Measurements from ENCODE around the gene ABTB1. TPM values are rescaled to one million over a fixed set of nuclear protein-coding genes. Genes with fewer than 3 reads are reported as not detected.
A peak's percentile ranks its signal among the peaks of the same experiment; 100 is the strongest.

ABTB1 gene
- total RNA-seq, 1 donor from 2014 or later, result 20.7 TPM

DNA sequence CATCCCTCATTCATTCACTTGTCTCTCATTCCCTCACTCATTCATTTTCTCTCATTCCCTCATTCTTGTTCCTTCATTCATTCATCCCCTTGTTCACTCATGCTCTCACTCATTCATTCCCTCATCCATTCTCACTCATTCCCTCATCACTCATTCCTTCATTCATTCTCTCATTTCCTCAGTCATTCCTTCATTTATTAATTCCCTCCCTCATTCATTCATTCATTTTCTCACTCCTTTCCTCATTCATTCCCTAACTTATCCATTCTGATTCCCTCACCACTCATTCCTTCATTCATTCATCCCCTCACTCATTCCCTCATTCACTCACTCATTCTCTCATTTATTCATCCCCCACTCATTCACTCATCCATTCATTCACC lies 13.8 kb downstream of the ABTB1 start:
- no peak for DNase-seq (ENCODE audit: low spot score)

GRCh38 chr3:127687228-127687737 lies 14.5 kb downstream of the ABTB1 start:
- no peak for DNase-seq (ENCODE audit: low spot score)

- no peak for DNase-seq (ENCODE audit: low spot score)
These were observed 15.3 kb downstream of the ABTB1 start for GRCh38 chr3:127688022-127688415.

DNA sequence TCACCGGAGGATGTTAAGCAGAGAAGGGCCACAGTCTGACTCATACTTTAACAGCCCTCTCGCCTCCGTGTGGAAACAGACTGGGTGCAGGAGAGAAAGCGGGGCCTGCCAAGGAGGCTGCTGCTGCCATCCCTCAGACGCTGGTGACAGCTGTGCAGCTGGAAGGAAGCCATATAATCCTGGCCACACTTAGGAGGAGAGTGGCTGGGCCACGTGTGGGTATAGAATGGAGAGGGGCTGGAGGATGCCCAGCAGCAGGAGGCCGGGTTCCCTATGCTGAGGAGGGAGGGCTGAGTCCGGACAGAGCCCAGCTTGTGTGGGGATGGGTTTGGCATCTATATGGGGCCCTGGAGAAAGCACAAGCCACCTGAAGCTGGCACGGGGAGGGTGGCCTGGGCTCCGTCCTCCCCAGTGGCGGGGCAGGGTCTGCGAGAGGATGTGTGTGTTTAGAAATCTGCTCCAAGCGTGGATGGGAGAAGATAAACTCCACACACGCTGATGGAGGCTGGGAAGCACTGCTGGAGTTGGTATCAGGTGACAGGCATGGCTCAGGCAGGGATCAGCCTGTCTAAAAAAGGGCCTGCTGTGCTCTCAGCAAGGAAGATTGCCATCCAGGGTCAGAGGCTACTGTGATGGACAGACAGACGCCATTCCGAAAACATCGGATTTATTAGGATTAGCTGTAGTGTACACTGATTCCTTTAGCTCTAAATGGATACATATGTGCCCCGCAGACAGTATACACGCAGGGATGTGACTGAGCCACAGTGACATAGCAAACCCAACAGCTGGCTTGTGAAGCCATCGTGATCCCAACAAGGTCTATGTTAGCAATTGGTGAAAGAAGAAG lies 15.9 kb downstream of the ABTB1 start:
- DNase-seq (ENCODE audit: low spot score), result no peak

DNA sequence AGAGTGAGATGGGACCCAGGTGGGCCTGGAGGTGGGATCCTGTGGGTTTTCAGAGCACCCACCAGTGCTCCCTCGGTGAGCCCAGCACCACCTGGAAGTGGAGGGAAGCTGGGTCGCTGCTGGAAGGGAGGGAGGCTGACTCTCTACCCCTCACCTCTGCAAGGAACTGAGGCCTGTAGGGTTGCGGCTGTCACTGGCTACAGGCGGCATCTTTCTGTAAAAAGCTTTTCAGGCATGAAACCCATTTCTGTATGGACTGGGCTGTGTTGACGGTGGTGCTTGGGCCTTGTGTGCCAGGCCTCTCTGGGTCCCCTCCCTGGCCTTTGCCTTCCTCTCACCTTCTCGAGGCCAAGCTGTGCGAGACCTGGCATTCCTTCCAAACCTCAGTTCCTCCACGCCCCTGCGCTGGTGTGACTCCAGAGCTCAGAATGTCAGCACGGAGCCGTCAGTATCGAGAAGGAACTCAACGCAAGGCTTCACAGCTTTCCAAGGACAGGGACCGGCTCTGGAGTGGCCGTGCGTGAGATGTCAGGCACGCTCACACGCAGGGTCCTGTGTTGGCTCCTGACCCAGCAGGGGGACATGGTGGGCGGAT lies 16.6 kb downstream of the ABTB1 start:
- DNase-seq (ENCODE audit: low spot score), result no peak

GRCh38 chr3:127690106-127690505 lies 17.4 kb downstream of the ABTB1 start:
- no peak for DNase-seq (ENCODE audit: low spot score)

GRCh38 chr3:127690823-127691452 lies 18.2 kb downstream of the ABTB1 start:
- DNase-seq (ENCODE audit: low spot score), result no peak

- no peak for DNase-seq (ENCODE audit: low spot score)
These were observed 18.7 kb downstream of the ABTB1 start for GRCh38 chr3:127691489-127691888.

DNA sequence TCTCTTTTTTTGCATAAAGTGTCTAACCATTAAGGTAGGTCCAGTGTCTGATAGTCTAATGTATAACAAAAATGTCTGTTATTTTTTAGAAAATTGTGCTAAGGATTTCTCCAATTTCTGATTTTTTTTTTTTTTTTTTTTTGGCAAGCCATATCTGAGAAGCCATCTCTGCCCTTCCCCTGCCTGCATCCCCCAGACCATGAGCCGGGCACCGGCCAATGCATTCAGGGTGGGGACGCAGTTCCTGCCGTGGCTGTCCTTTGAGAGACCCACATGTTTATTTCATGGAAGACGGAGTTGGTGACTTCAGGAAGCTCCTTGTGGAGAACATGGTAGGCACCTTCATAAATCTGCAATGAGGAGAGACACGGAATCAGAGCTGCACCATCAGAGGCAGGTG lies 19.2 kb downstream of the ABTB1 start:
- no peak for DNase-seq (ENCODE audit: low spot score)

DNA sequence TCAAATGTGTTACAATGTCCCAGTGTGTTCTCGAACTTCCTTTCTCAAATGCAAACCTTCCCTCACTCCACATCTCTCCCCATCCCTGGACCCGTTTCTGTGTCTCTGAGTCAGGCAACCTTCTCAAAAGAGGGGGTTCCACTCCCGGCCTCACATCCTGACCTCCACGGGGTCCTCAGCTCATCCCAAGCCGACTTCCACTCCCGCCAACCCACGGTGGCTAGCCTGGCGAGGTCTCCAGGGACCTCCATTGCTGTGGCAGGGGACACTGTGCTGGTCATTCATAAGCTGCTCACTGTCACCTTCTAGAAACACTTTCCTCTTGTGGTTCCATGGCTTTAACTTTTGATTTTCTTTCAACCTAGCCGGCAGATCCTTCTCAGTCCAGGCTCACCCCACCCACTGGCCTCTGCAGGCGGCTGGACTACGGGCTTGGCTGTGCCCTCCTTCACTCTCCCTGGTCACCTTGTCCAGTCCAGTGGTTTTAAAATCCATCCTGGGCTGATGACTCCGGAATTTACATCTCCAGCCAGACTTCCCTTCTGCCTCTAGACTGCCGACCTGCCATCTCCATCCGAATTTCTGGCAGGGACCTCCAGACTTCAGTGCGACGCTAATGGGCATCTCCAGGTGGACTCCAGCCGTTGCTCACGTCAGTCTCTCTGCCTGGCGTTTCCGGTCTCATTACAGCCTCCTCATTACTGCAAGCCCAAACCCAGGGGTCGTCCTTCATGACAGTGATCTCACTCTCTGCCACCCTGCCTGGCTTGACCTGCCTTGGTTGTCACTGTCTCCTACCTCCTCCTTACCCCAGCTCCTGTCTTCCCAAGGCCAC lies 20.0 kb downstream of the ABTB1 start:
- no peak for DNase-seq (ENCODE audit: low spot score)

DNA sequence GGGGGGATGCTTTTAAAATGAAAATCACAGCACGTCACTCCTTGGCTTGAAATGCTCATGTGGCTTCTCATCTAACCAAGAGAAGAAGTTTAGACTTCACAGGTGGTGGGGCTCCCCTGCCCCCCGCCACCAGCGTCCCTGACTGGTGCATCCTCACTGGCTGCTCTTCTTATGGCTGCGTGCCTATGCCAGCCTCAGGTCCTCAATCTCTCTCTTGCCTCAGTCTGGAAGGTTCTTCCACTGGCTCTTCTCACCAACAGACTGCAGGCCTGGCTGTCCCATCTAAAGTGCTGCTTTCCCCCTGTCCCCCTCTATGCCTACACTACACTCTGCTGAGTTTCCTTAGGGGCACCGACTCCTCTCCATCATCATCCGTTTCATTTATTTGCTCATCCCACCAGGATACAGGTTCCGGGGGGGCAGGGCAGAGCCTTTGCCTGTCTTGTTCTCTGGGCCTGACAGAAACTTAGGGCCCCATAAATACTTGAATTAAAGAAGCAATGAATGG lies 20.6 kb downstream of the ABTB1 start:
- DNase-seq (ENCODE audit: low spot score), result no peak

DNA sequence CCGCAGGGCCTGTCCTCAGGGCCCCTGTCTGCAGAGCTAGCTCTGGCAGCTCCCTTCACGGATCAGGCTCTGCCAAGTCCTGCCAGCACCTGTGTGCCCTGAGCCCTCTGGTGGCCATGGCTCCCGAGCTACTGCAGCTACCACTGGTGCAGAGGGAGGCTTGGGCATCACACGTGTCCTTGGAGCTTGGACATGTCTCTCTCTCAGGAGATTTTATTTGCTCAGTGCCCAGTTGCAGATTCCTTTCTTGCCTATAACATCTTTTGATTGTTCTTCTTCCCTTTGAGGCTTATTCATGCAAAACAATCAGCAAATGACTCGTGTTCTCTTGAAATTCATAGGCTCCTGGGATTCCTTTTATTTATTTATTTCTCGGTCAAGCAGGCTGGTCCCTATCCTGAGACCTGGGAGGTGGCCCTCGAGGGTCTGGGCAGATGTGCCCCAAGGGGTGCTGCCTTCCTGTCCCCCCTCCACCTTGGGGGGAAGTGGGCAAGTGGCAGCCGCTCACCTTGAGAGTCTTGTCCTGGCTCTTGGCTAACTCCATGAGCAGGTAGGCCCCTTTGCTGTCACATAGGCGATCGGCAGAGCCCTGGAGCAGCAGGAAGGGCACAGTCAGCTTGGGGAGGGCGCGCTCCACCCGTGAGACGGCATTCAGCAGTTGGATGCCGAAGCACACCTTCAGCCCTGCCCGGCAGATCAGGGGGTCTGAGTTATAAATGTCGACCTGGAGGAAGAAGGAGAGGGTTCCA lies 21.9 kb downstream of the ABTB1 start:
- DNase-seq (ENCODE audit: low spot score), result no peak

- DNase-seq (ENCODE audit: low spot score), result peak; percentile 81
These were observed 24.9 kb downstream of the ABTB1 start for GRCh38 chr3:127697551-127698240.

GRCh38 chr3:127698286-127698685 lies 25.5 kb downstream of the ABTB1 start:
- no peak for DNase-seq (ENCODE audit: low spot score)

DNA sequence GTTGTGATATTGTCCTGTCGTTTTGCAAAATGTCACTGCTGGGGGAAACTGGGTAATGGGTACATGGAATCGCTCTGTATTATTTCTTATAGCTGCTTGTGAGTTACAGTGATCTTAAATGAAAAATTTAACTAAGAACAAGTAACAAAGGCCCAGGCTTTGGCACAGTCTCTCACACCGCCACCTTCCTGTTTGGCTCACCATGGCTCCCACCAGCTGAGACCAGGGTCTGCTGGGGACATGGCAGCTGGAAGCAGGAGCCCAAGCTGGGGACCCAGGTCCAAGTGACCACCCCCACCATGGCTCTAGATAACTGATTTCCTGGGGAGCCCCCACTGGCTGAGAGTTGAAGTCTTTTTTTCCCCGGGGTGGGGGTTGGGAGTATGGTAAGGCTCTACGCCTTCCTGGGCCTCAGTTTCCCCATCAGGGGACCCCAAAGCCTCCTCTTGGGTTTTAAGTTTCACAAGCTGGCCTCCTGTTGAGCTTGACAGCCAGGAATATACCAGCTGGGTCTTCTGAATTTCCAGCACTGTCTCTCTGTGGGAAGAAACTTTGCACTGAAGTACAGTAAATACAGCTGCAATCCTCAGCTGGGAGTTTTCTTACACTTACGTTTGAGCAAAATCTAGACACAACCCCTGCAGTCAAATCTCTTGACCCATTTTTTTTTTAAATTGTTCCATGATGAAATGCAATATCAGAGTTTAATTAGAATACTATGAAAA lies 26.1 kb downstream of the ABTB1 start:
- no peak for DNase-seq (ENCODE audit: low spot score)

DNA sequence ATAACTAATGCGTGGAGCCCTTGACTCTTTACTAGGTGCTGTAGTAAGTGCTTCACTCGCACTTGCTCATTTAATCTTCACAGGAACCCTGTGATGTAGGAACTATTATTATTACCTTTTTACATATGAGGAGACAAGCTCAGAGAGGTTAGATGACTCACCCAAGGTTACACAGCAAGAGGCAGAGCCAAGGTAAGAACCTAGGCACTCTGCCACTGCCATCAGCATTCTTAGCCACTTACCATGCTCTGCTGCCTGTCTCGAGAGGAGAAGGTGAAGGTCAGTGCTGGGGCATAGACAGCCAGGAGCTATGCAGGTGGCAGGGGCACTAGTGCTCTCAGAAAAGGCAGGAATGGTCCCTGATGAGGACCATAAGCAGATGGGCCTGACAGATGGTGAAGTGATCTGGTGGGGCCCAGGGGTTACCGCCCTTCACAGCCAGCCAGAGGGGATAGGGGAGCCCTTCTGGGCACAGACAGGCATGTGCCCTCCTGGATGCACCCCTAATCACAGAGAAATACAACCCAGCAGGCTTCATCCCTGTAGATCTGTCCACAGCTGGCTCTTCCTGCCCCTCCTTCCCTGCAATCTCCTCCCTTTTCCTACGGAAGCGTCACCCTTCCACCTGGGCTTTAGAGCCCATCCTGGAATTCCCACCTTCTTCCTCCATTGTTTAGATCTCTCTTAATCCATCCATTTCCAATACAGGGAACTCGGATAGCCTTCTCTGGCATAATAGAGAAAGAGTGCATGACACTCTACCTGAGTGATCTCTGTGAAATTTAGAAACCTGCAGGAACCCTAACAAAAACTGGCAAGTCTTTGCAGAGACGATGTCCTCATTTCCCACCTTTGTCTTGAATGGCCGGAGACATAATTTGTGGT lies 26.9 kb downstream of the ABTB1 start:
- DNase-seq (ENCODE audit: low spot score), result no peak

DNA sequence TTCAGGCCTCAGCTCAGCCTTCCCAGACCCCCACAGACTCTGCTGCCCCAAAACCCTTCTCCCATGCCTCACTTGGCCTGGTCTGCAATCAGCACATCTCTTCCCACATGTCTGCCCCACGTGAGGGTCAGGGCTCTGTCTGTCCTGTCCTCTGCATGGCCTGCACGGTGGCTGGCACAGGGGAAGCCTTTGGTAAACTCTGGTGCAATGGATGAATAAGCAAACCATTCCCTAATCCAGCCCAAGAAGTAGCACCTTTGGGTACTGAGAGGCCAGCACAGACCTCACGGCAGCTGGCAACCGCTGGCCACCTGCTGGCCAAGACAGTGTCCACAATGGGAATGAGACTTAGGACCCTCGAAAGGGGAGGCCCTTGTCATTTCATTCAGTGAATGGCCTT lies 27.7 kb downstream of the ABTB1 start:
- DNase-seq (ENCODE audit: low spot score), result no peak

- DNase-seq (ENCODE audit: low spot score), result no peak
These were observed 28.6 kb downstream of the ABTB1 start for GRCh38 chr3:127701280-127701911.

Measured in ureter (tissue), 1 donor.